ENCODE results near the gene SUN2.
A peak's percentile ranks its signal among the peaks of the same experiment; 100 is the strongest.

SUN2 gene

GRCh38 chr22:38713921-38714320, 41.9 kb downstream of the SUN2 start:
- DNase-seq: no peak

- DNase-seq: no peak
Measured at GRCh38 chr22:38712486-38713207, 43.2 kb downstream of the SUN2 start.

- DNase-seq: no peak
Measured at GRCh38 chr22:38710866-38711265, 44.9 kb downstream of the SUN2 start.

- DNase-seq: no peak
Measured at GRCh38 chr22:38710351-38710750, 45.4 kb downstream of the SUN2 start.

GRCh38 chr22:38709306-38709705, 46.5 kb downstream of the SUN2 start:
- no peak for DNase-seq

GRCh38 chr22:38707984-38708383, 47.8 kb downstream of the SUN2 start:
- DNase-seq: no peak

- peak; percentile 61 for DNase-seq
Measured at GRCh38 chr22:38707346-38707745, 48.5 kb downstream of the SUN2 start.

GRCh38 chr22:38706901-38707195, 49.0 kb downstream of the SUN2 start:
- DNase-seq: no peak

GRCh38 chr22:38706101-38706900, 49.5 kb downstream of the SUN2 start:
- peak; percentile 45 for DNase-seq

GRCh38 chr22:38705235-38706100, 50.3 kb downstream of the SUN2 start, which contains the start of gene GTPBP1:
Gene GTPBP1, plus strand, starts transcription at chr22:38705944. Its CDS starts 12 bp downstream, at chr22:38705956.
- peak; percentile 99 for DNase-seq

GRCh38 chr22:38704654-38705234, 51.1 kb downstream of the SUN2 start:
- no peak for DNase-seq

GRCh38 chr22:38700789-38701628, 54.8 kb downstream of the SUN2 start, which contains the start of gene JOSD1:
Gene JOSD1, minus strand, starts transcription at chr22:38700943. Its CDS starts 956 bp downstream, at chr22:38699987.
- peak; percentile 98 for DNase-seq

- DNase-seq: no peak
Measured at GRCh38 chr22:38700270-38700788, 55.5 kb downstream of the SUN2 start.

GRCh38 chr22:38699784-38700183, 56.0 kb downstream of the SUN2 start:
- no peak for DNase-seq

GRCh38 chr22:38699143-38699542, 56.7 kb downstream of the SUN2 start:
- DNase-seq: no peak

- no peak for DNase-seq
Measured at GRCh38 chr22:38698407-38699094, 57.2 kb downstream of the SUN2 start.

- DNase-seq: no peak
Measured at GRCh38 chr22:38697425-38698089, 58.2 kb downstream of the SUN2 start.

GRCh38 chr22:38696606-38697424, 59.0 kb downstream of the SUN2 start:
- peak; percentile 74 for DNase-seq

GRCh38 chr22:38694940-38695339, 60.9 kb downstream of the SUN2 start:
- DNase-seq: no peak

GRCh38 chr22:38694049-38694448, 61.7 kb downstream of the SUN2 start:
- no peak for DNase-seq
